Endothelial cell (in vitro differentiated cells): ENCODE data around the gene TAS2R7. TPM values are rescaled to one million over a fixed set of nuclear protein-coding genes. Genes with fewer than 3 reads are reported as not detected.

Source experiments
- DNase-seq: peaks from one replicate; pipeline ENCODE4 v3.0.0; 2021; ENCODE audit warnings: low spot score
- H3K27ac Mint-ChIP-seq: one replicate; pipeline ENCODE4 v1.8.0; 2021; ENCODE audit warnings: mixed read lengths, inconsistent platforms; ENCODE audit not compliant: unreplicated experiment
- H3K27me3 Mint-ChIP-seq: one replicate; pipeline ENCODE4 v1.8.0; 2021; ENCODE audit warnings: mild to moderate bottlenecking, moderate library complexity, mixed read lengths, inconsistent platforms; ENCODE audit not compliant: unreplicated experiment
- H3K36me3 Mint-ChIP-seq: one replicate; pipeline ENCODE4 v1.8.0; 2021; ENCODE audit warnings: mild to moderate bottlenecking, low read depth, mixed read lengths, inconsistent platforms; ENCODE audit not compliant: unreplicated experiment
- H3K4me1 Mint-ChIP-seq: one replicate; pipeline ENCODE4 v1.8.0; 2021; ENCODE audit warnings: mild to moderate bottlenecking, mixed read lengths, inconsistent platforms; ENCODE audit not compliant: unreplicated experiment
- H3K4me3 Mint-ChIP-seq: one replicate; pipeline ENCODE4 v1.8.0; 2021; ENCODE audit warnings: mild to moderate bottlenecking, mixed read lengths, inconsistent platforms; ENCODE audit not compliant: unreplicated experiment
- H3K9me3 Mint-ChIP-seq: one replicate; pipeline ENCODE4 v1.8.0; 2021; ENCODE audit warnings: mixed read lengths, inconsistent platforms; ENCODE audit not compliant: unreplicated experiment
- CTCF ChIP-seq: fragments of 200-600 bp; sonication (generic); IDR thresholded peaks from one replicate; pipeline ENCODE4 v1.5.0; 2021; ENCODE audit warnings: antibody characterized with exemption; ENCODE audit not compliant: unreplicated experiment
- total RNA-seq: library from RNA; stranded (reverse); fragmentation: NEBNext Ultra II Directional; extraction: Animal tissue kit (Norgen Biotek cat#: 25700); gene quantifications from one replicate; pipeline ENCODE4 v1.2.1, GENCODE V29; 2021; ENCODE audit not compliant: unreplicated experiment

Gene TAS2R7
- total RNA-seq, 1 donor from 2014 or later, result not detected

- H3K4me1 Mint-ChIP-seq, result no peaks in the 10 kb centered on the region
- H3K36me3 Mint-ChIP-seq, result no peaks in the 10 kb centered on the region
- H3K9me3 Mint-ChIP-seq, result no peaks in the 10 kb centered on the region
- H3K27ac Mint-ChIP-seq, result no peak overlapping the region
- H3K27me3 Mint-ChIP-seq, result no peaks in the 10 kb centered on the region
- no peak for TF ChIP-seq CTCF
- H3K4me3 Mint-ChIP-seq, result no peak overlapping the region
- no peak for DNase-seq
These were observed 36.0 kb upstream of the TAS2R7 start for GRCh38 chr12:10838461-10838860.

- no peak for TF ChIP-seq CTCF
- Mint-ChIP-seq H3K4me3 (no peak overlapping the region), H3K36me3 (no peaks in the 10 kb centered on the region), H3K4me1 (no peaks in the 10 kb centered on the region), H3K27ac (no peak overlapping the region), H3K27me3 (no peaks in the 10 kb centered on the region), H3K9me3 (no peaks in the 10 kb centered on the region)
- no peak for DNase-seq
These were observed 27.6 kb upstream of the TAS2R7 start for GRCh38 chr12:10829994-10830393.

DNA sequence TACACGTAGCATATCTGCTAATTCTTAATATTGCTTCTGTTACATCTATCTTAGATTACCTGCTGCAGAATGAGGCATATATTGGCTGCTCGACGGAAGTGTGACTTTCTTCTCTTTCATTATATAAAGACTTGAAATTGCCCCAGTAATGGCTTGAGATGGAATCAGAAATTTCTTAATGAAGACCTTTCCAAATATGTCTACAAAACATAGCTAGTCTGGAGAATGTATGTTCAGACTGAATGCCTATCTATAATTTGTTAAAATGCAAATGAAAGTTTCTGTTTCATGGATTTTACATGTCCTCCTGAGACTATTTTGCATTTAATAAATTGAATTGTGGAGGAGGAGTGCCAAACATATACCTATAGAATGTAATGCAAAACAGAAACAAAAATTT is 23.8 kb upstream of the TAS2R7 start, which contains the start of gene TAS2R10:
Gene TAS2R10 (minus strand): TSS at position 101 of the 400 bp plus-strand sequence. CDS start 89 bp downstream, at position 12.
- Mint-ChIP-seq H3K27ac (no peak within 1 kb of the TSS), H3K27me3 (no peaks in the 10 kb centered on the region), H3K9me3 (no peaks in the 10 kb centered on the region), H3K4me1 (peaks cover 2% of the 10 kb centered on the region), H3K36me3 (no peaks in the 10 kb centered on the region), H3K4me3 (no peak within 1 kb of the TSS)
- no peak for DNase-seq
- no peak for TF ChIP-seq CTCF

DNA sequence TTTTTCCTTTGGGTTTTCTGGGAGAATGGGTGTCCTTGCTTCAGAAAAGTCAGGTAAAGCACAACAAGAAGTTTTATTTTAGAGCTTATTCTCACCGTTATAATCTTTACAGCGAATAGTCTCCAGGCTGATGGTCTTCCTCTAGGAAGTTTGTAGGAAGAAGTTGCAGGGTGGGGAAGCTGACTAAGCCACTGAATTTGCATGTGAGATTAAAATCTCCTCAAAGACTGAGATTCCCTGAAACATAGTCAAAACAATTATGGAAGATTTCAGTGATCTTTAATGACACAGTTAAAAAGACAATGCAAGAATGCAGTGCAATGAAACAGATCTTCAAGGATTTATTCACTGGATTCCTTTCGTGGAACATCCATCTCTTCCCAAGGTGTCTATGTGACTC is 22.5 kb upstream of the TAS2R7 start:
- H3K4me1 Mint-ChIP-seq, result peaks cover 2% of the 10 kb centered on the region
- no peaks in the 10 kb centered on the region for H3K9me3 Mint-ChIP-seq
- no peak overlapping the region for H3K27ac Mint-ChIP-seq
- no peak overlapping the region for H3K4me3 Mint-ChIP-seq
- H3K27me3 Mint-ChIP-seq, result no peaks in the 10 kb centered on the region
- no peak for TF ChIP-seq CTCF
- no peak for DNase-seq
- no peaks in the 10 kb centered on the region for H3K36me3 Mint-ChIP-seq

DNA sequence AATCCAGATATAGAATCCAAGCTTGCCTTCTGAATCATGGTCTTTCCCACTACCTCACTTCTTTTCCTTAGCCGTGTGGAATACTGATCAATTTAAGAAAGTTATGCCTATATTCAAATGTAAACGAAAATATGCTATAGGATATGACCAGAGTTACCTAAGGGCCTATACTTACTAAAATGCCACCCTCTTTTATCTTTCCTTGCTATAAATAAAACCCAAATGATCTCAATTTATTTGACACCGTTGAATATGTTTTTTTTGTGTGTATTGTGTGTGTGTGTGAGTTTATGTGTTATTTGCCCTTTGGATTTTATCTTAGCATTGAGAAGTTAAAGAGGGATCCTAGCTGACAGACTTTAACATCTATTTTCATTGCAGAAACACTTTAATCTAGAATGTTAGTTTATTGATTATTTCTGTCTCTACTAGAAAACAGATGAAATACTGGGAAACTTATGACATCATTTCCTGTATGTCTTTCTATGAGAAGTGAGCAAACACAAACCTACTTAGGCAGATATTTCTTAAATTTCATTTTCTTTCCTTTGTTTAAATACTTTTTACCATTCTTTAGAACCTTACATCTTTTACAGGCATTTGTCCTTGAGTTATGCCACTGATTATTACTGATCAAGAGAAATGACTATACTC is 9.6 kb upstream of the TAS2R7 start:
- no peak for TF ChIP-seq CTCF
- Mint-ChIP-seq H3K4me3 (no peak overlapping the region), H3K27me3 (no peaks in the 10 kb centered on the region), H3K36me3 (no peaks in the 10 kb centered on the region), H3K9me3 (no peaks in the 10 kb centered on the region), H3K4me1 (no peaks in the 10 kb centered on the region), H3K27ac (no peak overlapping the region)
- no peak for DNase-seq
